Measurements from ENCODE around the gene VPS52.
A peak's percentile ranks its signal among the peaks of the same experiment; 100 is the strongest.
"Not testable (repeated sequence)": the region's sequence is repeated elsewhere in the genome, so short reads cannot be mapped to it uniquely, and the experiment has no call there.

The VPS52 gene

GRCh38 chr6:33247977-33248642, 23.6 kb downstream of the VPS52 start:
- Histone ChIP-seq H3K4me3 (ENCODE audit: insufficient read length, low read depth) (peak overlapping the region; percentile 37), H3K36me3 (ENCODE audit: insufficient read depth, insufficient read length, low read length) (peaks cover 16% of the 10 kb centered on the region), H3K4me1 (ENCODE audit: insufficient read depth, insufficient read length) (peaks cover 3% of the 10 kb centered on the region), H3K9ac (ENCODE audit: insufficient read length, low read depth) (peak overlapping the region; percentile 63), H3K27me3 (ENCODE audit: insufficient read depth, insufficient read length) (peaks cover 18% of the 10 kb centered on the region), H3K9me3 (ENCODE audit: insufficient read depth, low read length) (no peaks in the 10 kb centered on the region)
- DNase-seq (ENCODE audit: low read depth, low spot score) = peak; percentile 71
- TF ChIP-seq YY1 (IDR thresholded peaks at IDR 0.05; ENCODE audit: insufficient read depth, insufficient read length) = no peak
- no peak for TF ChIP-seq ZNF274 (IDR thresholded peaks at IDR 0.05; ENCODE audit: low read depth, low read length)
- no peak for TF ChIP-seq SUZ12 (IDR thresholded peaks at IDR 0.05; ENCODE audit: extremely low read depth, insufficient read depth, insufficient read length)

- Histone ChIP-seq H3K4me3 (ENCODE audit: insufficient read length, low read depth) (no peak overlapping the region), H3K36me3 (ENCODE audit: insufficient read depth, insufficient read length, low read length) (no peaks in the 10 kb centered on the region), H3K9me3 (ENCODE audit: insufficient read depth, low read length) (no peaks in the 10 kb centered on the region), H3K4me1 (ENCODE audit: insufficient read depth, insufficient read length) (no peaks in the 10 kb centered on the region), H3K27me3 (ENCODE audit: insufficient read depth, insufficient read length) (peaks cover 21% of the 10 kb centered on the region), H3K9ac (ENCODE audit: insufficient read length, low read depth) (no peak overlapping the region)
- DNase-seq (ENCODE audit: low read depth, low spot score) = no peak
- TF ChIP-seq SUZ12 (IDR thresholded peaks at IDR 0.05; ENCODE audit: extremely low read depth, insufficient read depth, insufficient read length) = no peak
- no peak for TF ChIP-seq ZNF274 (IDR thresholded peaks at IDR 0.05; ENCODE audit: low read depth, low read length)
- TF ChIP-seq YY1 (IDR thresholded peaks at IDR 0.05; ENCODE audit: insufficient read depth, insufficient read length) = no peak
These were observed 28.2 kb downstream of the VPS52 start for GRCh38 chr6:33243476-33243875.

- Histone ChIP-seq H3K27me3 (ENCODE audit: insufficient read depth, insufficient read length) (peaks cover 14% of the 10 kb centered on the region), H3K9me3 (ENCODE audit: insufficient read depth, low read length) (no peaks in the 10 kb centered on the region), H3K9ac (ENCODE audit: insufficient read length, low read depth) (no peak overlapping the region), H3K4me1 (ENCODE audit: insufficient read depth, insufficient read length) (no peaks in the 10 kb centered on the region), H3K36me3 (ENCODE audit: insufficient read depth, insufficient read length, low read length) (no peaks in the 10 kb centered on the region), H3K4me3 (ENCODE audit: insufficient read length, low read depth) (no peak overlapping the region)
- TF ChIP-seq ZNF274 (IDR thresholded peaks at IDR 0.05; ENCODE audit: low read depth, low read length) (no peak), SUZ12 (IDR thresholded peaks at IDR 0.05; ENCODE audit: extremely low read depth, insufficient read depth, insufficient read length) (no peak), YY1 (IDR thresholded peaks at IDR 0.05; ENCODE audit: insufficient read depth, insufficient read length) (no peak)
- no peak for DNase-seq (ENCODE audit: low read depth, low spot score)
These were observed 29.7 kb downstream of the VPS52 start for GRCh38 chr6:33241968-33242367.

- H3K4me3 ChIP-seq (ENCODE audit: insufficient read length, low read depth) = no peak overlapping the region
- no peak for TF ChIP-seq ZNF274 (IDR thresholded peaks at IDR 0.05; ENCODE audit: low read depth, low read length)
- no peak for TF ChIP-seq SUZ12 (IDR thresholded peaks at IDR 0.05; ENCODE audit: extremely low read depth, insufficient read depth, insufficient read length)
- no peak for TF ChIP-seq YY1 (IDR thresholded peaks at IDR 0.05; ENCODE audit: insufficient read depth, insufficient read length)
- no peak for DNase-seq (ENCODE audit: low read depth, low spot score)
- no peaks in the 10 kb centered on the region for H3K36me3 ChIP-seq (ENCODE audit: insufficient read depth, insufficient read length, low read length)
- H3K27me3 ChIP-seq (ENCODE audit: insufficient read depth, insufficient read length) = peaks cover 4% of the 10 kb centered on the region
- H3K9ac ChIP-seq (ENCODE audit: insufficient read length, low read depth) = no peak overlapping the region
- peaks cover 3% of the 10 kb centered on the region for H3K4me1 ChIP-seq (ENCODE audit: insufficient read depth, insufficient read length)
- H3K9me3 ChIP-seq (ENCODE audit: insufficient read depth, low read length) = no peaks in the 10 kb centered on the region
These were observed 33.9 kb downstream of the VPS52 start for GRCh38 chr6:33237741-33238140.

GRCh38 chr6:33236852-33237251, 34.8 kb downstream of the VPS52 start:
- no peak for DNase-seq (ENCODE audit: low read depth, low spot score)
- Histone ChIP-seq H3K4me3 (ENCODE audit: insufficient read length, low read depth) (no peak overlapping the region), H3K27me3 (ENCODE audit: insufficient read depth, insufficient read length) (peaks cover 2% of the 10 kb centered on the region), H3K9me3 (ENCODE audit: insufficient read depth, low read length) (no peaks in the 10 kb centered on the region), H3K9ac (ENCODE audit: insufficient read length, low read depth) (no peak overlapping the region), H3K4me1 (ENCODE audit: insufficient read depth, insufficient read length) (peaks cover 3% of the 10 kb centered on the region), H3K36me3 (ENCODE audit: insufficient read depth, insufficient read length, low read length) (no peaks in the 10 kb centered on the region)
- TF ChIP-seq YY1 (IDR thresholded peaks at IDR 0.05; ENCODE audit: insufficient read depth, insufficient read length) (no peak), SUZ12 (IDR thresholded peaks at IDR 0.05; ENCODE audit: extremely low read depth, insufficient read depth, insufficient read length) (no peak), ZNF274 (IDR thresholded peaks at IDR 0.05; ENCODE audit: low read depth, low read length) (no peak)

- no peak overlapping the region for H3K4me3 ChIP-seq (ENCODE audit: insufficient read length, low read depth)
- no peaks in the 10 kb centered on the region for H3K36me3 ChIP-seq (ENCODE audit: insufficient read depth, insufficient read length, low read length)
- no peak for DNase-seq (ENCODE audit: low read depth, low spot score)
- H3K9me3 ChIP-seq (ENCODE audit: insufficient read depth, low read length) = no peaks in the 10 kb centered on the region
- no peak for TF ChIP-seq ZNF274 (IDR thresholded peaks at IDR 0.05; ENCODE audit: low read depth, low read length)
- TF ChIP-seq SUZ12 (IDR thresholded peaks at IDR 0.05; ENCODE audit: extremely low read depth, insufficient read depth, insufficient read length) = no peak
- TF ChIP-seq YY1 (IDR thresholded peaks at IDR 0.05; ENCODE audit: insufficient read depth, insufficient read length) = no peak
- H3K4me1 ChIP-seq (ENCODE audit: insufficient read depth, insufficient read length) = peaks cover 3% of the 10 kb centered on the region
- H3K9ac ChIP-seq (ENCODE audit: insufficient read length, low read depth) = no peak overlapping the region
- peaks cover 1% of the 10 kb centered on the region for H3K27me3 ChIP-seq (ENCODE audit: insufficient read depth, insufficient read length)
These were observed 35.3 kb downstream of the VPS52 start for GRCh38 chr6:33236328-33236727.

GRCh38 chr6:33235221-33235634, 36.4 kb downstream of the VPS52 start:
- DNase-seq (ENCODE audit: low read depth, low spot score) = no peak
- Histone ChIP-seq H3K9ac (ENCODE audit: insufficient read length, low read depth) (no peak overlapping the region), H3K27me3 (ENCODE audit: insufficient read depth, insufficient read length) (peaks cover 3% of the 10 kb centered on the region), H3K4me3 (ENCODE audit: insufficient read length, low read depth) (no peak overlapping the region), H3K9me3 (ENCODE audit: insufficient read depth, low read length) (no peaks in the 10 kb centered on the region), H3K36me3 (ENCODE audit: insufficient read depth, insufficient read length, low read length) (no peaks in the 10 kb centered on the region), H3K4me1 (ENCODE audit: insufficient read depth, insufficient read length) (peaks cover 3% of the 10 kb centered on the region)
- TF ChIP-seq YY1 (IDR thresholded peaks at IDR 0.05; ENCODE audit: insufficient read depth, insufficient read length) (no peak), ZNF274 (IDR thresholded peaks at IDR 0.05; ENCODE audit: low read depth, low read length) (no peak)

- H3K9me3 ChIP-seq (ENCODE audit: insufficient read depth, low read length); H3K4me3 ChIP-seq (ENCODE audit: insufficient read length, low read depth); DNase-seq (ENCODE audit: low read depth, low spot score); H3K9ac ChIP-seq (ENCODE audit: insufficient read length, low read depth); H3K4me1 ChIP-seq (ENCODE audit: insufficient read depth, insufficient read length); H3K36me3 ChIP-seq (ENCODE audit: insufficient read depth, insufficient read length, low read length): not testable (repeated sequence)
- peaks cover 16% of the 10 kb centered on the region for H3K27me3 ChIP-seq (ENCODE audit: insufficient read depth, insufficient read length)
These were observed 45.1 kb downstream of the VPS52 start for GRCh38 chr6:33226503-33227120.

Measured in NT2/D1 (cell line).